ENCODE results near the gene OR8G5.

Gene OR8G5

GRCh38 chr11:124256076-124256475 is at the start of gene OR8G5:
TSS of gene OR8G5 (plus strand) at chr11:124256376. CDS start at chr11:124264932, 8,556 bp downstream.
- no peaks in the 10 kb centered on the region for H3F3A ChIP-seq (ENCODE audit: insufficient read depth)
- H3K9ac ChIP-seq (ENCODE audit: low read length) = no peak within 1 kb of the TSS
- no peaks in the 10 kb centered on the region for H3K79me2 ChIP-seq (ENCODE audit: insufficient read depth, low read length)
- no peak within 1 kb of the TSS for H3K4me2 ChIP-seq (ENCODE audit: low read depth, low read length, poor library complexity, severe bottlenecking)
- no peak within 1 kb of the TSS for H3K4me3 ChIP-seq (ENCODE audit: insufficient read depth, low read length, poor library complexity, severe bottlenecking)
- H4K20me1 ChIP-seq (ENCODE audit: low read depth, low read length) = no peaks in the 10 kb centered on the region
- H3K9me2 ChIP-seq (replicated peaks; ENCODE audit: insufficient read depth, low read length) = no peaks in the 10 kb centered on the region
- H3K27me3 ChIP-seq (ENCODE audit: low read length) = no peaks in the 10 kb centered on the region
- TF ChIP-seq CTCF (IDR thresholded peaks at IDR 0.05; ENCODE audit: insufficient read depth, low read length, poor library complexity, severe bottlenecking) (no peak), EZH2phosphoT487 (conservative IDR thresholded peaks at IDR 0.05; ENCODE audit: low read length) (no peak)
- no peak within 1 kb of the TSS for H2AFZ ChIP-seq (ENCODE audit: low read depth, low read length, severe bottlenecking)
- H3K9me3 ChIP-seq (ENCODE audit: insufficient read depth, low read length) = no peaks in the 10 kb centered on the region
- no peaks in the 10 kb centered on the region for H3K36me3 ChIP-seq (ENCODE audit: low read length)
- no peak within 1 kb of the TSS for H3K27ac ChIP-seq (ENCODE audit: low read depth, low read length)

GRCh38 chr11:124207102-124207792 is 48.9 kb upstream of the OR8G5 start:
- no peak overlapping the region for H3K9ac ChIP-seq (ENCODE audit: low read length)
- no peaks in the 10 kb centered on the region for H3K27me3 ChIP-seq (ENCODE audit: low read length)
- H2AFZ ChIP-seq (ENCODE audit: low read depth, low read length, severe bottlenecking) = no peak overlapping the region
- no peaks in the 10 kb centered on the region for H3K9me3 ChIP-seq (ENCODE audit: insufficient read depth, low read length)
- no peaks in the 10 kb centered on the region for H4K20me1 ChIP-seq (ENCODE audit: low read depth, low read length)
- H3K4me3 ChIP-seq (ENCODE audit: insufficient read depth, low read length, poor library complexity, severe bottlenecking) = no peak overlapping the region
- H3F3A ChIP-seq (ENCODE audit: insufficient read depth) = no peaks in the 10 kb centered on the region
- no peaks in the 10 kb centered on the region for H3K79me2 ChIP-seq (ENCODE audit: insufficient read depth, low read length)
- no peak overlapping the region for H3K27ac ChIP-seq (ENCODE audit: low read depth, low read length)
- no peaks in the 10 kb centered on the region for H3K9me2 ChIP-seq (replicated peaks; ENCODE audit: insufficient read depth, low read length)
- no peak overlapping the region for H3K4me2 ChIP-seq (ENCODE audit: low read depth, low read length, poor library complexity, severe bottlenecking)
- H3K36me3 ChIP-seq (ENCODE audit: low read length) = no peaks in the 10 kb centered on the region
- no peak for TF ChIP-seq CTCF (IDR thresholded peaks at IDR 0.05; ENCODE audit: insufficient read depth, low read length, poor library complexity, severe bottlenecking)
- TF ChIP-seq EZH2phosphoT487 (conservative IDR thresholded peaks at IDR 0.05; ENCODE audit: low read length) = no peak

GRCh38 chr11:124209824-124210357 is 46.3 kb upstream of the OR8G5 start:
- no peak overlapping the region for H3K9ac ChIP-seq (ENCODE audit: low read length)

More at GRCh38 chr11:124209824-124210357, 46.3 kb upstream of the OR8G5 start:
- Histone ChIP-seq H3K9me2 (replicated peaks; ENCODE audit: insufficient read depth, low read length) (no peaks in the 10 kb centered on the region), H3K9me3 (ENCODE audit: insufficient read depth, low read length) (no peaks in the 10 kb centered on the region), H3K27me3 (ENCODE audit: low read length) (no peaks in the 10 kb centered on the region), H3K4me2 (ENCODE audit: low read depth, low read length, poor library complexity, severe bottlenecking) (no peak overlapping the region), H3K27ac (ENCODE audit: low read depth, low read length) (no peak overlapping the region), H3F3A (ENCODE audit: insufficient read depth) (no peaks in the 10 kb centered on the region), H3K4me3 (ENCODE audit: insufficient read depth, low read length, poor library complexity, severe bottlenecking) (no peak overlapping the region), H4K20me1 (ENCODE audit: low read depth, low read length) (no peaks in the 10 kb centered on the region), H2AFZ (ENCODE audit: low read depth, low read length, severe bottlenecking) (no peak overlapping the region), H3K79me2 (ENCODE audit: insufficient read depth, low read length) (no peaks in the 10 kb centered on the region), H3K36me3 (ENCODE audit: low read length) (no peaks in the 10 kb centered on the region)
- TF ChIP-seq CTCF (IDR thresholded peaks at IDR 0.05; ENCODE audit: insufficient read depth, low read length, poor library complexity, severe bottlenecking) = no peak
- TF ChIP-seq EZH2phosphoT487 (conservative IDR thresholded peaks at IDR 0.05; ENCODE audit: low read length) = no peak

Measured in SU-DHL-6 (cell line).